ENCODE data around the gene RAET1L. TPM values are rescaled to one million over a fixed set of nuclear protein-coding genes. Genes with fewer than 3 reads are reported as not detected.

The RAET1L gene
- total and polyA plus RNA-seq, 2 experiments from 2014 or later = not detected

DNA sequence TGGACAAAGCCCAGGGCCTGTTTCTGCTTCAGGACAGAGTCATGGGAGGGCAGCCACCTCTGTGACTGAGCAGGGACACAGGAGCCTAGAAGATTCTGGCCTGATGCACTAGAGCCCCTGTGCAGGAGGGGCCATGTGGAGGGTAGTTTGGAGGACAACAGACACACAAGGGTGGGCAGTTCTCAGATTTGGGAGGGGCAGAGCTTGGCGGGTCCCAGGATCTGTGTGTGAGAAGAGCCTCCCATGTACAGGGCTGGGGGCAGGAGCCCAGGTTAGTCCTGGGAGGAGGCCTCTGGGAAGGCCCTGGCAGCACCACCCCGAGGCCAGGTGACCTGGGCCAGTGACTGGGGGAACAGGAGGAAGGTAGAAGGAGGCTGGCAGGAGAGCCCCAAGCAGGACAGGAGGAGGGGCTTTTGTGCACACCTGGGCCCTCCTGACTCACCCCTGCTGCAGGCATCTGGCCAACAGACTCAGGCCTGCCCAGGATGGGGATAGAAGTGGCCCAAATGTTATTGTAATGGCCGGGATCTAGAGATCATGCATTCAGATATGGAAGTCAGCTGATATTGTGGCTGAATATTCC, 45.0 kb upstream of the RAET1L start:
- no peak overlapping the region for H2AFZ ChIP-seq
- no peaks in the 10 kb centered on the region for H3K9me2 ChIP-seq (ENCODE audit: insufficient read depth)
- peaks cover 12% of the 10 kb centered on the region; the same call in 1 of the 2 replicates for H3F3A ChIP-seq (ENCODE audit: insufficient read depth)
- no peak overlapping the region for H3K4me2 ChIP-seq (ENCODE audit: unreplicated experiment)
- no peaks in the 10 kb centered on the region for H3K27me3 ChIP-seq (replicated peaks; ENCODE audit: insufficient read depth)
- no peak overlapping the region for H3K27ac ChIP-seq
- whole genome bisulfite sequencing, 2 experiments (ENCODE audit: low coverage in 1 of 2, low lambda C conversion rate in 2 of 2, missing lambda C conversion rate in 2 of 2) = 81 to 86% methylated on average over 2 to 3 of the region's 3 CpGs
- H3K36me3 ChIP-seq (ENCODE audit: low read depth) = no peaks in the 10 kb centered on the region
- no peaks in the 10 kb centered on the region for H4K20me1 ChIP-seq (ENCODE audit: insufficient read depth)
- TF ChIP-seq EZH2 (IDR thresholded peaks at IDR 0.05; ENCODE audit: insufficient read depth, poor library complexity, severe bottlenecking) (no peak), EZH2phosphoT487 (IDR thresholded peaks at IDR 0.05; ENCODE audit: insufficient read depth, low read depth) (no peak)
- H3K9me3 ChIP-seq (ENCODE audit: low read depth) = no peaks in the 10 kb centered on the region
- H3K79me2 ChIP-seq (ENCODE audit: insufficient read depth) = no peaks in the 10 kb centered on the region
- in situ Hi-C loops (cut with MboI) = loop anchor here (25.0 kb wide), 1 partner anchor 742 kb away; no protein-coding TSS in a partner anchor
- DNase-seq = no peak
- 0 out of 2 replicates have a peak, but pooled peaks cover 7% of the 10 kb centered on the region for H3K4me1 ChIP-seq (ENCODE audit: insufficient read depth)
- H3K4me3 ChIP-seq = no peak overlapping the region
- no peak overlapping the region for H3K9ac ChIP-seq

GRCh38 chr6:150069706-150070105, 44.4 kb upstream of the RAET1L start:
- TF ChIP-seq EZH2 (IDR thresholded peaks at IDR 0.05; ENCODE audit: insufficient read depth, poor library complexity, severe bottlenecking) (no peak), EZH2phosphoT487 (IDR thresholded peaks at IDR 0.05; ENCODE audit: insufficient read depth, low read depth) (no peak)
- Histone ChIP-seq H2AFZ (no peak overlapping the region), H3K27ac (no peak overlapping the region), H3K9me2 (ENCODE audit: insufficient read depth) (no peaks in the 10 kb centered on the region), H3K4me3 (no peak overlapping the region), H3K9me3 (ENCODE audit: low read depth) (no peaks in the 10 kb centered on the region), H3K36me3 (ENCODE audit: low read depth) (no peaks in the 10 kb centered on the region), H3K9ac (no peak overlapping the region), H3K27me3 (replicated peaks; ENCODE audit: insufficient read depth) (no peaks in the 10 kb centered on the region), H4K20me1 (ENCODE audit: insufficient read depth) (no peaks in the 10 kb centered on the region), H3K4me1 (ENCODE audit: insufficient read depth) (0 out of 2 replicates have a peak, but pooled peaks cover 7% of the 10 kb centered on the region), H3K79me2 (ENCODE audit: insufficient read depth) (no peaks in the 10 kb centered on the region), H3F3A (ENCODE audit: insufficient read depth) (peaks cover 12% of the 10 kb centered on the region; the same call in 1 of the 2 replicates), H3K4me2 (ENCODE audit: unreplicated experiment) (no peak overlapping the region)
- WGBS, 2 experiments (ENCODE audit: low coverage in 1 of 2, low lambda C conversion rate in 2 of 2, missing lambda C conversion rate in 2 of 2) = 88 to 93% methylated on average over 11 of the region's 11 CpGs
- no peak for DNase-seq
- in situ Hi-C loops (cut with MboI) = loop anchor here (25.0 kb wide), 1 partner anchor 743 kb away; no protein-coding TSS in a partner anchor

GRCh38 chr6:150068720-150069648, 43.7 kb upstream of the RAET1L start, which contains the start of gene ULBP3:
Gene ULBP3 (minus strand): TSS chr6:150069121. CDS start chr6:150069066, 55 bp downstream.
- in situ Hi-C loops (cut with MboI) = loop anchor here (25.0 kb wide), 1 partner anchor 743 kb away; no protein-coding TSS in a partner anchor
- Histone ChIP-seq H3K9ac (peak within 1 kb of the TSS; percentile 81), H3K4me1 (ENCODE audit: insufficient read depth) (0 out of 2 replicates have a peak, but pooled peaks cover 7% of the 10 kb centered on the region), H3K9me3 (ENCODE audit: low read depth) (no peaks in the 10 kb centered on the region), H3K9me2 (ENCODE audit: insufficient read depth) (no peaks in the 10 kb centered on the region), H3K27me3 (replicated peaks; ENCODE audit: insufficient read depth) (no peaks in the 10 kb centered on the region), H2AFZ (peak within 1 kb of the TSS; percentile 89), H3K79me2 (ENCODE audit: insufficient read depth) (no peaks in the 10 kb centered on the region), H4K20me1 (ENCODE audit: insufficient read depth) (no peaks in the 10 kb centered on the region), H3K27ac (peak within 1 kb of the TSS; percentile 10; the same call in 1 of the 2 replicates), H3K4me3 (peak within 1 kb of the TSS; percentile 83), H3K4me2 (ENCODE audit: unreplicated experiment) (peak within 1 kb of the TSS; percentile 80), H3F3A (ENCODE audit: insufficient read depth) (peaks cover 12% of the 10 kb centered on the region; the same call in 1 of the 2 replicates), H3K36me3 (ENCODE audit: low read depth) (no peaks in the 10 kb centered on the region)
- DNase-seq = peak; percentile 98
- WGBS, 2 experiments (ENCODE audit: low coverage in 1 of 2, low lambda C conversion rate in 2 of 2, missing lambda C conversion rate in 2 of 2) = 15 to 34% methylated on average over 27 to 70 of the region's 72 CpGs
- no peak for TF ChIP-seq EZH2phosphoT487 (IDR thresholded peaks at IDR 0.05; ENCODE audit: insufficient read depth, low read depth)
- no peak for TF ChIP-seq EZH2 (IDR thresholded peaks at IDR 0.05; ENCODE audit: insufficient read depth, poor library complexity, severe bottlenecking)

- peak; percentile 27 for DNase-seq
- H3K79me2 ChIP-seq (ENCODE audit: insufficient read depth) = no peaks in the 10 kb centered on the region
- peaks cover 12% of the 10 kb centered on the region; the same call in 1 of the 2 replicates for H3F3A ChIP-seq (ENCODE audit: insufficient read depth)
- H3K9me3 ChIP-seq (ENCODE audit: low read depth) = no peaks in the 10 kb centered on the region
- in situ Hi-C loops (cut with MboI) = loop anchor here (25.0 kb wide), 1 partner anchor 744 kb away; no protein-coding TSS in a partner anchor
- 42 to 45% methylated on average over 4 of the region's 4 CpGs for WGBS, 2 experiments (ENCODE audit: low coverage in 1 of 2, low lambda C conversion rate in 2 of 2, missing lambda C conversion rate in 2 of 2)
- no peaks in the 10 kb centered on the region for H3K36me3 ChIP-seq (ENCODE audit: low read depth)
- peak overlapping the region; percentile 81 for H3K9ac ChIP-seq
- no peaks in the 10 kb centered on the region for H3K27me3 ChIP-seq (replicated peaks; ENCODE audit: insufficient read depth)
- peak overlapping the region; percentile 89 for H2AFZ ChIP-seq
- no peak overlapping the region for H3K27ac ChIP-seq
- TF ChIP-seq EZH2 (IDR thresholded peaks at IDR 0.05; ENCODE audit: insufficient read depth, poor library complexity, severe bottlenecking) (no peak), EZH2phosphoT487 (IDR thresholded peaks at IDR 0.05; ENCODE audit: insufficient read depth, low read depth) (no peak)
- H4K20me1 ChIP-seq (ENCODE audit: insufficient read depth) = no peaks in the 10 kb centered on the region
- H3K4me2 ChIP-seq (ENCODE audit: unreplicated experiment) = peak overlapping the region; percentile 80
- peak overlapping the region; percentile 83 for H3K4me3 ChIP-seq
- 0 out of 2 replicates have a peak, but pooled peaks cover 7% of the 10 kb centered on the region for H3K4me1 ChIP-seq (ENCODE audit: insufficient read depth)
- H3K9me2 ChIP-seq (ENCODE audit: insufficient read depth) = no peaks in the 10 kb centered on the region
Measured at GRCh38 chr6:150068151-150068550, 42.8 kb upstream of the RAET1L start.

All from GM23248 (cell line).